ENCODE results near the gene MSH5.

MSH5 gene

DNA sequence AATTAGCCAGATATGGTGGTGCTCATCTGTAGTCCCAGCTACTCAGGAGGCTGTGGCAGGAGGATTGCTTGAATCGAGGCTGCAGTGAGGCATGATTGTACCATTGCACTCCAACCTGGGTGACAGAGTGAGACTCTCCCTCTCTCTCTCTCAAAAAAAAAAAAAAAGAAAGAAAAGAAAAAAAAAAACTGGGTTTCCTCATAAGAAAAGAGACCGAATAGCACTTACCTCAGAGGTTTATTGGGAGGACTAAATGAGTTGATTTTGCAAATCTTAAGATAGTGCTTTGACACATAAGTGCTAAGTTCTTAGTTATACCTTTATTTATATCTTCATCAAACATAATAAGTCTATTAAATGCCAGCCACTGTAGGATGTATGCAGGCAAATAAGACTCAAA is 31.1 kb downstream of the MSH5 start:
- DNase-seq (ENCODE audit: low read depth, low spot score) = no peak
- TF ChIP-seq CTCF (IDR thresholded peaks at IDR 0.05; ENCODE audit: low read depth, low read length) = no peak
- in situ Hi-C loops (cut with HindIII; ENCODE audit: low sequenced_read_pairs) = no loop called here
- H3K4me3 ChIP-seq (ENCODE audit: low read depth, low read length) = no peak overlapping the region

DNA sequence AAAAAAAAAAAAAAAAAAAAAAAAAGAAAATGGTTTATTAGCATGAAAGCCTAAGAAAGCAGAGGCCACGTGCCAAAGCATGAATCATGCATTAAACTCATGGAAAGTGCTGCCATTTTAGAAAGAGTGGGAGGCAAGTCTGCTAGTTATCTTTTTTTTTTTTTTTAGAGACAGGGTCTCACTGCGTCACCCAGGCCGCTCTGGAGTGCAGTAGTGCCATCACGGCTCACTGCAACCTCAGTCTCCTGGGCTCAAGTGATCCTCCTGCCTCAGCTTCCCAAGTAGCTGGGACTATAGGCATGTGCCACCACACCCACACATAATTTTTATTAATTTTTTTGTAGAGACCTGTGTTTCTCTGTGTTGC is 32.2 kb downstream of the MSH5 start:
- no peak for TF ChIP-seq CTCF (IDR thresholded peaks at IDR 0.05; ENCODE audit: low read depth, low read length)
- no peak overlapping the region for H3K4me3 ChIP-seq (ENCODE audit: low read depth, low read length)
- in situ Hi-C loops (cut with HindIII; ENCODE audit: low sequenced_read_pairs) = no loop called here
- no peak for DNase-seq (ENCODE audit: low read depth, low spot score)

GRCh38 chr6:31775184-31775583 is 35.4 kb downstream of the MSH5 start:
- H3K4me3 ChIP-seq (ENCODE audit: low read depth, low read length) = no peak overlapping the region
- in situ Hi-C loops (cut with HindIII; ENCODE audit: low sequenced_read_pairs) = no loop called here
- TF ChIP-seq CTCF (IDR thresholded peaks at IDR 0.05; ENCODE audit: low read depth, low read length) = no peak
- no peak for DNase-seq (ENCODE audit: low read depth, low spot score)

GRCh38 chr6:31775633-31776484 is 36.1 kb downstream of the MSH5 start:
- in situ Hi-C loops (cut with HindIII; ENCODE audit: low sequenced_read_pairs) = no loop called here
- TF ChIP-seq CTCF (IDR thresholded peaks at IDR 0.05; ENCODE audit: low read depth, low read length) = no peak
- DNase-seq (ENCODE audit: low read depth, low spot score) = no peak
- no peak overlapping the region for H3K4me3 ChIP-seq (ENCODE audit: low read depth, low read length)

GRCh38 chr6:31776485-31776988 is 36.7 kb downstream of the MSH5 start:
- in situ Hi-C loops (cut with HindIII; ENCODE audit: low sequenced_read_pairs) = no loop called here
- no peak for TF ChIP-seq CTCF (IDR thresholded peaks at IDR 0.05; ENCODE audit: low read depth, low read length)
- no peak for DNase-seq (ENCODE audit: low read depth, low spot score)
- H3K4me3 ChIP-seq (ENCODE audit: low read depth, low read length) = no peak overlapping the region

DNA sequence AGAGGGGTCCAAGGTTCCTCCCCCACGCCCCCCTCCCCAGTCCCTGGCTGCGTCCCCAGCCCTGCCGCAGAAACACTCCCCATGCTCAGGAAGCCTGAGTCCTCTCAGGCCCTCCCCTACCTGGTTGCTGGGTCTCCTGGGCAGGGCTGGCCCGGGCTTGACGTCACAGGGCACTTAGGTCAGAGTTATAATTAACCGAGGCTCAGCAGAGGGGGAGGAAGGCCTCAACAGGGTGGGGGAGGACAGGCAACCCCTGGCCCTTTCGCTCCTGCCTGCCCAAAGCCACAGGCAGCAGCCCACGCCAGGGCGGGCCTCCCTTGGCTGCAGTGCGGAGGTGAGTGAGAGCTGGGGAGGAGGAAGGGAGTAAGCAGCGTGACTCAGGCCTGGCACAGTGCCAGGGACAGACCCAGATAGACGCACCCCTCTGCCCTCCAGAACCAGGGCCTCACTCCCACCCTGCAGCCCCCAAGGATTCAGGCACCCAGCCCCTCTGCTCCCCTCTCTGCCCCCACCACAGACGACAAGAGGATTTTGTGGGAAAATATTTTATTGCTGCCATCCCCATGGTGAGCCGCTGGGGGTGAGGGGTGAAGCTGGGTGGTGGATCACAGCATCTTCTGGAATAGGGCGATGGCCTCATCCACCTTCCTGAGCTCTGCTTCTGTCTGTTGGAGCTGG is 37.3 kb downstream of the MSH5 start, which contains the start of gene VWA7:
TSS of gene VWA7 (minus strand) at position 340 of the 678 bp plus-strand sequence. CDS start 549 bp downstream, outside the sequence.
- no peak within 1 kb of the TSS for H3K4me3 ChIP-seq (ENCODE audit: low read depth, low read length)
- DNase-seq (ENCODE audit: low read depth, low spot score) = peak; percentile 65
- TF ChIP-seq CTCF (IDR thresholded peaks at IDR 0.05; ENCODE audit: low read depth, low read length) = no peak
- in situ Hi-C loops (cut with HindIII; ENCODE audit: low sequenced_read_pairs) = no loop called here

Measured in astrocyte of the spinal cord (primary cell).